GM18909 (cell line): ENCODE measurements around the gene PRKCZ.

Experiments used
- ATAC-seq: cut with Tn5 transposase; IDR thresholded peaks from one replicate; pipeline ENCODE4 v1.9.1; 2021; ENCODE audit warnings: mild to moderate bottlenecking; ENCODE audit not compliant: unreplicated experiment, poor library complexity

The PRKCZ gene

DNA sequence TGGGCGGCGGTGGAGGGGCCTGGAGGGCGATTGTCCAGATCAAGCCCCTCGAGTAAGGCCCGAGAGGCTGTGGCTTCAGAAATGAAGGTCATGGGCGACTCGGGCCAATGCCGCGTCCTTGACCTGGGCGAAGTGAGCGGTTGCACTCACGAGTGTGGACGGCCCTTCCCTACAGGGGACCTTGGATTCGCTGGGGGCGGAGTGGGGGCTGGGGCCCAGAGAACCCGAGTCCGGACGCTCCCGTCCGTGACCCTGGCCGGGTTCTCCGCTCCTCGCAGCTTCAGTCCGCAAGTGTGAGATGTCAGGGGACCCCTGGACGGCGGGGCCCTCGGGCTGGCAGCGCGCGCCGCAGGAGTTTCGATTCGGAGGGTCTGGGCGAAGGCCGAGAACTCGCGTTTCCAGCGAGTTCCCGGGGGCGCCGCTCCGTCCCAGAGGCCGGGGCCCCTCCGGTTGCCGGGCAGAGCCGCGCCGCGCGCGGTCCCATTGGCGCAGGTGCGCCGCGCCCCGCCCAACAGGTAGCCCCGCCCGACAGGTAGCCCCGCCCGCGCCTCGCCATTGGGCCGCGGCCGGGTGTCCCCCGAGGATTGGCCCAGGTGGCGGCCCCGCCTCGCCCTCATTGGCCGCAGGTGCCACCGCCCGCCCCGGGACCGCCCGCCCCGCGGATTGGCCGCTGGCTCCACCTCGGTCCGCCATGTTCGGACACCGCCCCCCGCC is at the start of gene PRKCZ:
Gene PRKCZ (plus strand): TSS at position 694 of the 714 bp plus-strand sequence. CDS start 220 bp downstream, outside the sequence.
- peak; percentile 65 for ATAC-seq

DNA sequence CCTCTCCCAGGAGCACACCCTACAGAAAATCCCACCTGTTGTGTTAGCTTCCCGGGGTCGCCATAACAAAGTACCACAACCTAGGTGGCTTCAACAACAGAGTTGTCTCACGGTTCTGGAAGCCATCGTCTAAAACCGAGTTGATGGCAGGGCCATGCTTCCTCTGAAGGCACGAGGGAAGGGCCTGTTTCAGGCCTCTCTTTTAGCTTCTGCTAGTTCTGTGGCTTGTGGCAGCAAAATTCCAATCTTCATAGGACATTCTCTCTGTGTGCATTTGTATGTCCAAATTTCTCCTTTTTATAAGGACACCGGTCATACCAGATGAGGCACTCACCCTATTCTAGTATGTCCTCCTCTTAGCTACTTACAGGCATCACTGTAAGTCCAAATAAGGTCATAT is 49.8 kb upstream of the PRKCZ start:
- no peak for ATAC-seq

DNA sequence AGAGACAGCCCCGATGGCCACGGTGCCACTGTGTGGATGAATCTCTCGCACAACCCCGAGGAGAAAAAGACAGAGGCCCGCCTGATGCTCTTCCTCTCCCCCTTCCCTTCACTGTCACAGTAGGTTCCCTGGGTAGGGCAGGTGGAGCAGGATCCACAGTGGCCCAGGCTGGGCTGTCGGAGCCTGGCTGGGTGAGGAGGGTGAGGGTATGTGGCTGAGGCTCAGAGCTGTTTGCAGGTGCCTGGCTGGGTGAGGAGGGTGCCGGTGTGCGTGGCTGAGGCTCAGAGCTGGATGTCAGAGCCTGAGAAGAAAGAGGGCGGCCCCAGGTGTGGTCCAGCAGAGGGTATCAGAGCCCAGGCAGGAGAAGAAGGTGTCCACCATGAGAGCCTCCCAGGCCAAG is 49.4 kb upstream of the PRKCZ start:
- ATAC-seq: no peak

DNA sequence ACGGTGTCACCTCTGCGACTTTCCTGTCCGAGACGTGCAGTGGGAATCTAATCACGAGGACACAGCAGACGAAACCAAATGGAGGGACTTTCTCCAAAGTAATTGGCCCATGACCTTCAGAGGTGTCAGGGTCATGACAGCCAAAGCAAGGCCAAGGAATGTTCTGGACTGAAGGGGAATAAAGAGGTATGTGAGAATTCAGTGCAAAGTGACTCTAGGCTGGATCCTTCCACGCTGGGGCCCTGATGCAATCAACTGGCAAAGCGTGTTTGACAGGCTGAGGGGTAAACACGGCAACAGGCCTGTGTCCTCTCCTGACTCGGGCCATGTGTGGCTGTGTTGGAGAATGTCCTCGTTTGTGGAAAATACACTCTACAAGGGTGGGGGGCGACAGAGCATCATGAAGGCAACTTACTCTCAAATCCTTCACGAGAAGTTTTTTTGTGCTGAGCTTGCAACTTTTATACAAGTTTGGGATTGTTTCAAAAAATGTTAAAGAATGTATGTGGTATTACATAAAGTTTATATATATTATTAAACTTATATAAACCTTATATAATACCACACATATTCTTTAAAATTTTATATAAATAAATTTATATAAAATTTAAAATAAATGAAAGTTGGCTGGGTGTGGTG is 48.3 kb upstream of the PRKCZ start:
- ATAC-seq: no peak

DNA sequence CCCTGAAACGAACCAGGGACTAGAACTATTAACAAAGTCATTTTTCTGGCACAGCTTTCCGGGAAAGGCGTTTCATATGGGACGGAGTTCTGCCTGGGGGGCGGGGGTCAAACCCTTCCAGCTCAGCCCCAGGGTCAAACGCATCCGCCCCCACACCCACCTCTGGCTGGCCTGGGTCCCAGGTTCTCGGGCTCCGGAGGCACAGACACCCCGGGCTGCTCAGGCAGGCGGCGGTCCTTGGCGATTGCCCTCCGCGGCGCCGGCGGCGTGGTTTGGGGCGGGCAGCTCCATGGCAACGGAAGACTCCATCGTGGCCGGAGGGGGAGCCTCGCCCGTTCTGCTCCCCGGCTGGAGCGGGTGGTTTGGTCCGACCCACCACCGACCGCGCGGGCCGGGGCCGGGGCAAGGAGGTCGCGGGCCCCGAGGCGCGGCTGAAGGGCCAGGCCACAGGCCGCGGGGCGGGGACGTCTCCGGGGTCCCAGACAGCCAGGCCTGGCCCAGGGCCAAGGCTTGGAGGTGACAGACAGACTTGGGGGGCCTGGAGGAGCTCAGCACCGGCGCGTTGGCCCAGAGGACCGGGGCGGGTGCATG is 46.6 kb upstream of the PRKCZ start, which contains the start of gene CFAP74:
Gene CFAP74 (minus strand): TSS at position 246 of the 591 bp plus-strand sequence. CDS start 12,830 bp downstream, outside the sequence.
- ATAC-seq: no peak

DNA sequence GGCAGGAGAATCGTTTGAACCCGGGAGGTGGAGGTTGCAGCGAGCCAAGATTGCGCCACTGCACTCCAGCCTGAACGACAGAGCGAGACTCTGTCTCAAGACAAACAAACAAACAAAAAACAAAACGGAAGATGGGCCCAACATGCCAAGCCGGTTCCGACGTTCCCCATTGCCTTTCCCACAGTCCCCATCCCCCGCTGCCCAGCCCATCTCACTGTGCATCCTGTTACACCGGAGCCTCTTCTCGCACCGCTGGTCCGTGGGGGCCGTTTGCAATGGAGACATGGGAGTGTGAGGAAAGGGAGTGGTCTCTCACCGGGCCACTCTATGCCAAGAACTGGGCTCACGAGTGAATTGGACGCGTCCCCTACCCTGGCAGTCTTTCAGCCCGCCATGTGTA is 45.4 kb upstream of the PRKCZ start:
- ATAC-seq: no peak

DNA sequence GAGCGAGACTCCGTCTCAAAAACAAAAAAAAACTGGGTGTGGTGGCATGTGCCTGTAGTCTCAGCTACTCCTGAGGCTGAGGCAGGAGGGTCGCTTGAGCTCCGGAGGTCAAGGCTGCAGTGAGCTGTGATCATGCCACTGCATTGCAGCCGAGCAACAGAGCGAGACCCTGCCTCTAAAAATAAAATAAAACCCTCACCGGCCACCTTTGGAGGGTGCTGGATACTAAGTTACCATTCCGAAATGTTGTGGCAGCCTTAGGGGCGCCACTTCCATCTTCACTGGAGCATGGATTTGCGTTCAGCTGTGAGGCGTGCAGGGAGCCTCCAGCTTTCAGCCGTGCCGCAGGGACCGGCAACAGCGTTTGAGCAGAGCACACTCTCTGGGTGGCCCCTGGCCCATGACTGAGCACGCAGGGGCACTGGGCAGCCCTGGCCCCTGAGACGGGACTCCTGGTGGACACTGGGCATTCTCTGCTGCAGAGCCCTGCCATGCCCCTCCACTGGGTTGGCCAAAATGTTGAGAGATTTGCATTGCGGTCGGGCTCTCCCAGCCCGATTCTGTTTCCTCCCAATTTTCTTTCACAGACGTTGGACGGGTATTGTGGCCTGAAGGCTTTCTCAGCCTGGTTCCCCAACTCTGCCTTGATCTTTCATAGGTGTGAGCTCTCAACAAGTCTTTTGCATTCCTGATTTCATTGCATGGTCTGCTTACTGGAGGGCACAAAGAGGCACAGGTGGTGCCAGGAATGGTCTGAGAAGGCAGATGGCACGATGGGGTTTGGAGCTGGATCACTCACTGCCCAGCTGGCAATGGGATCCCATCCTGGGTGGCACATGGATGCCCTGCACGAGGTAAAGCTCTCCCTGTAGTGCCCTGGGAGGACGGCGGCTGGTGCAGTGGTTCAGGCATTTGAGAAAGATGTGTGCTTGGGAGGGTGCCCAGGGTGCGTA is 40.8 kb upstream of the PRKCZ start:
- ATAC-seq: no peak

DNA sequence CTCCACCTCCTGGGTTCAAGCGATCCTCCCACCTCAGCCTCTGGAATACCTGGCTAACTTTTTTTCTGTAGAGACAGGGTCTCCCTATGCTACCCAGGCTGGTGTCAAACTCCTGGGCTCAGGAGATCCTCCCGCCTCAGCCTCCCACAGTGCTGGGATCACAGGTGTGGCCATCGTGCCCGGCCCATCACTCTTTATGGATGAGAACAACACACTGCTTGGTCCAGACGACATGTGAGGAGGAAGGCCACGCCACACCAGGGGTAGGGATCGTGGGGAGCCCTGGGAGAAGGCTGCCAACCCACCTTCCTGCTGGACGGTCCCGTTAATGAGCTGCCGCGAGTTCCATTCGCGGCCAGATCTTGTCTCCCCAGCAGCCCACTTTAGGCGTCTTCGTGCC is 36.0 kb upstream of the PRKCZ start:
- ATAC-seq: no peak

DNA sequence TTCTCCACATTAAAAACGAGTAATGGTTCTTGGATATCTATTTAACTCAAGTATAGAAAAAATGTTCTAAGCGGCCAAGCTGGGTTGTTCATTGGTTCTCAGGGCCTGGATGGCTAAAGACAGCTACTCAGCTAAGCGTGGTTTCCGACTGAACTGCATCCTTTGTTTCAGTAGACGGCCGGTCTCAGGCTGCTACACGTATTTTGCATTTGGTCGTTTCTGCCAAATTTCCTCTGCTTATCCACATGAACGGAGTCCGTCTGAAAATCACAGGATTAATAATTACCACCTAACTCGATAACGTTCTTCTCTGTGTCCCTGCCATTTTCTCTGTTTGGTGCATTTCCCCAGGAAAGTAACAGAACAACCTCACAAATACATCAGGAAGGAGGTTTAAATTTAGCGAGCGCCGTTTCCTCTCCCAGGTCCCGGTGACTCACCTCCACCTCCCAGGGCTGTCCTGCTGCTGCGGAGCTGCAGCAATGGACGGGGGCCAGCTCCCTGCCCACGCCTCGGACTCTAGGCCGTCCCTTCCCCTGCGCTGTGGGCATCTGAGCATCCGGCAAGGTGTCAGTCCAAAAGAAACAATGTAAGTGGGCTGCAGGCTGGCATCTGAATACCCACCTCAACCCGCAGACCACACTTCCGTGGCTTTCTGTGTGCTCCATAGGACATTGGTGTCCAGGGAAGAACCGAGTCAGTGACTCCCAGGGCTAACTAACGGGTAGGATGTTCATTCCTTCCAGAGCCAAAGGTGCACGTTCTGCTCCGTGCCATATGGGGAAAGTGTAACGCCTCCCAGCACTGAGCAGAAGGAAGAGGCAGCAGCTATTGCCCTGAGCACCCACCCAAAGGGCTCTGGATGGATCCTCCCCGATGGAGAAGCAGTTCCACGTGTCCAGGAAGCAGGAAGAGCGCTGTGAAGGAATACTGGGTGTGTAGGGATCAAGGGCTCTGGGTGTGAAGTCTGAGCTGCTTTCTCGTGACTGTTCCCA is 35.2 kb upstream of the PRKCZ start:
- no peak for ATAC-seq

DNA sequence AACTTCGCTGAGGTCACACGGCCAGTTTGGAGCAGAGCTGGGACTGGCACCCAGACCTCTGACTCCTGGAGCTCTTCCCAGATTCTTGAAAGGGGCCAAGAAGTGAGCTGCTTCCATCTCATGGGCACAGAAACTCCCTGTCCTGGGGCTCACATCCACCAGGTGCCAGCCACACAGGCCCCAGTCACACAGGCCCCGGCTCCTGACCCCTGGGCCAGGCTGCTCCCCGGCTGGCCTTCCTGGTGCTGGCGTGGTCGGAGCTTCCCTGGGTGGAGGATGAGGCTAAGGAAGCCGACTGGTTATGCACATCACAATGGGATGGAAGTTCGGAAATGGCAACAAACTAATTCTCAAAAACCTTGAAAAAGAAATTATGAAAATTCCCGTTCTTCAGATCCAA is 34.1 kb upstream of the PRKCZ start:
- ATAC-seq: no peak

DNA sequence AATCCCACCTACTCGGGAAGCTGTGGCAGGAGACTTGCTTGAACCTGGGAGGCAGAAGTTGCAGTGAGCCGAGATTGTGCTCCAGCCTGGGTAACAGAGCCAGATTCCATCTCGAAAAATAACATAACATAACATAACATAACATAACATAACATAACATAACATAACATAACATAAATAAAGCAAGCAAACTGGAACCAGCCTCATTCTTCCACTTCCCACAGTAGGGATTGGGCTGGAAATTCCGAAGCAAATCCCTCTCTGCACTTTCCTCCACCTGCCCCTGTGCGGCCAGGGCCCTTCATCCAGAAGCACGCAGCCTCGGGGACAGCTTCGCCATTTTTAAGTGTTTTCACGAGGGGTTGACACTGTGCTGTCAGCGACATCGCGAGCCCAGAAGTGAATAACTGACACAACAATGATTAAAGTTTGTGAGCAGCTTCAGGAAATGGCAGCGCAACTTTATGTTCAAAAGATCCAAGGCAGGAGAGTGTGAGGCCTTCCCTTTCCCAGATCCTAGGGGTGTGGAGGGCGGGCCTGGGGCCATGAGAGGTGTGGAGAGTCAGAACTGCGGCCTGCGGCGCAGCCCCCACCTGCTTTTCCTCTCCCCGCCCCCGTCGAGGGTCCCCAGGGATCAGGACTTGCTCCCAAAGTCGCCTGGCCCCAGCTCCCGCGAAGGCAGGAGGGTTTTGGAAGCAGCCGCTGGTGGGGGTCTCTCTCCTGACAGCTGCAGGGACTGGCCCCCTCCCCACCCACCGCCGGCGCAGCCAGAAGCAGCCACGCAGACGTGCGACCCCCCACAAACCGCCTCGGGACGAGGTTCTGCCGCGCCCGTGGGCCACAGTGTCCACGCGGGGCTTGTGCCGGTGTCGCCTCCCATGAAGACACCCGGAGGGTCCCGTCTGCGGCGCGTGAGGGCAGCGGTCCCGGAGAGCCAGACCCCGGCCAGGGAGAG is 31.7 kb upstream of the PRKCZ start:
- ATAC-seq: no peak

DNA sequence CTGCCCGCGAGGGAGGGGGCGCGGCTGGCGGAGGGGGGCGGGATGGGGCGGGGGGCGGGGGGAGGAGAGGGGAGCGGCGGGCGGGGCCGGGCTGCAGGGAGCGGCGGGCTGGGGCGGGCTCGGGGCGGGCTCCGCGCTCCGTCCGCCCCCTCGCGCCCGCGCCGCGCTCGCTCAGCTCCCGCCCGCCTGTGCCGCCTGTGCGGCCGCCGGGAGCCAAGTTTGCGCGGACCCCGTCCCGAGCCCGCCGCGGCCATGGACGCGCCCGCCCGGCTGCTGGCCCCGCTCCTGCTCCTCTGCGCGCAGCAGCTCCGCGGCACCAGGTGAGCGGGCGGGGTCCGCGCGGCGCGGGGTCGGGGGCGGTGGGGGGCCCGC is 31.1 kb upstream of the PRKCZ start, which contains the start of gene GABRD:
Gene GABRD (plus strand): TSS at position 174 of the 372 bp plus-strand sequence. CDS start 79 bp downstream, at position 253.
- ATAC-seq: no peak

DNA sequence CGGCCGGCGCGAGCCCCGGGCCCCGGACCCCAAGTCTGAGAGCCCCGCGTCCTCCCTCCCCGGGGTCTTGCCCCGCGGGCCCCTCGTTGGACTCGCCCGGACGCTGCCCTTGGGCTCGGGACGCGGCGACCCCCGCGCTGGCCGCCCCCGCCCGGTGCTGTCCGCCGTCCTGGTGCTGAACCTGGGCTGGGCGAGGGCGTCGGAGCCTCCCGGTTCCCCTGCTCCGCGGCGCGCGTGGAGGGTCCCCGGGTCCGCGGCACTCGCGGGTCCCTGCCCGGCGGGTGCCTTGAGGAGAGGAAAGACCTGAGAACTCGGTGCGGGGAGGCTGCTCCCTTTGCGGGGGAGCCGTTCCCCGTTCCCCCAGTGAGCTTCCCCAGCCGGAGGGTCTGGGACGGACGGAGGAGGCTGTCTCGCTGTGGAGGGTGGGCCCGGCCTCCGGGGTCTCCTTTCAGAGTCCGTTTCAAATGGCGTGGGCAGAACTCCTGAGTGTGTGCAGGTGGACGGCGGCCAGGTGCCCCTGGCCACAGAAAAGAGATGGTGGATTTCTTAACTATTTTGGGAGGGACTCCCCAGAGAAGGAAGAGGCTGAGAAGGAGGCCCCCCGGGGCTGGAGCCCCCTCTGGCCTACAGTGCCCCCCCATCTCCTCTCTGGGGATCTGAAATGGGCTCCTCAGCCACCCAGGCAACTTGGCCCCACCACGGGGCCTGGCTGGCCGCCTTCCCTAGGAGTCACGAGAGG is 30.5 kb upstream of the PRKCZ start:
- no peak for ATAC-seq

DNA sequence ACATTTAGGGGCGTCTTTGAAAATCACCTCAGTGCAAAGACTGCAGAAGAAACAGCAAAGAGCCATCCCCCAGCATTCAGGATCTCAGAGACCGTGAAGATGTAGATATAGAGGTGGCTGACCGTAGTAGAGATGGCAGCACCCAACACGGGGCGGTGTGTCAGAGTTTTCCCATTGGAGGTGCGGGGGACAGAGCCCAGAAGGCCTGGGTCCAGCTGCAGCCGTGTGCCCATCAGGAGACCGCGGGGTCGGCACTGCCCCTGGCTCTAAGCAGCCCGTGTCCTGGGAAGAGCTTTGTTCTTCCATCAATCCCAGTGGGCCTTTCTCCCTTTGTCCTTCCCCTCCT is 29.9 kb upstream of the PRKCZ start:
- no peak for ATAC-seq

DNA sequence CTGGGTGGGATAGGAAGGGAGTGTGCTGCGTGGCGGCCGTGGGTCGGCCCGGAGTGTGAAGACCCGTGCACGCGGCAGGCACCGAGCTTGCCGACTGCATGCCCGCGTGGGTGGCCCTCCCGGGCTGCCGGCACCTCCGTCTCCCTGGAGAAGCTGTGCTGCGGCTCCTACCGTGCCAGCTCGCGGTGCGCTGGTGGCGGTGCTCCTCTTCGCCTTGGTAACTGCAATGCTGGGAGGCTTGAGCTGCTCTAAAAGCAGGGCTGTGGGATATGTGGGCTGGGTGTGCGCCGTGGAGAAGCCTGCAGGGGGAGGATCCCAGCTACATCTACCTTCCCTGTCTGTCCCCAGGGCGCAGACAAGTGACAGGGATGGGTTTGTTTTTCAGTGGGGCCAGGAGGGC is 28.7 kb upstream of the PRKCZ start:
- ATAC-seq: no peak

DNA sequence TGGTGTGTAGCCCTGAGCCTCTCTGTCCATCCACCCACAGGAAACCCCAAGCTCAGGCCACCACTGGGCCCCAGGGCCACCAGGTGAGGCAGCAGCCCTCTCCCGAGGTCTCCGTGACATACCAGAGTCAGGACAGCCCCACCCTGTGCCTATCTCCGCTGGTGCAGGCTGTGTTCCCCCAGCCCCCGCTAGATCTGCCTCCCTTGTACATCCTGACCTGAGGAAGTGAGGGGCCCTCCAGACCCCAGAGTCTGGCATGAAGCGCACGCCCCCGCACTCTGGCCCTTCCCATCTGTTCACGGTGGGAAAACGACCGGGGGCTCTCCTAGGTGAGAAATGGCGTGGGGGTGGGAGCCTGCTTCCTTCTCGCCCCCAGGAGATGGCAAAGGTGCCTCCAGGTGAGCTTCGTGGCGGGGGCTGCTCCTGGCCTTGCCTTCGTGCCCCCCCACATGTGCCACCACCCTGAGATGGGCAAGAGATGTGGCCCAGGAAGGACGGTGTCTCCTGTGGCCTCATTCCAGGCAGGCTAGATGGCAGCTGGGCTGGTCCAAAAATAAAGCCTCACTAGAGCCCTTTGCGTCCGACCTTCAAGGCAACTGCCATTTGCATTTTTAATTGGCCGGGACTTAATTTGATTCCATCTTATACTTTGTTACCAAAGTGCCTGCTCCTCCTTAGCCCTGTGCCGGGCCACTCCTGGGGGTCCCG is 28.0 kb upstream of the PRKCZ start:
- ATAC-seq: no peak

DNA sequence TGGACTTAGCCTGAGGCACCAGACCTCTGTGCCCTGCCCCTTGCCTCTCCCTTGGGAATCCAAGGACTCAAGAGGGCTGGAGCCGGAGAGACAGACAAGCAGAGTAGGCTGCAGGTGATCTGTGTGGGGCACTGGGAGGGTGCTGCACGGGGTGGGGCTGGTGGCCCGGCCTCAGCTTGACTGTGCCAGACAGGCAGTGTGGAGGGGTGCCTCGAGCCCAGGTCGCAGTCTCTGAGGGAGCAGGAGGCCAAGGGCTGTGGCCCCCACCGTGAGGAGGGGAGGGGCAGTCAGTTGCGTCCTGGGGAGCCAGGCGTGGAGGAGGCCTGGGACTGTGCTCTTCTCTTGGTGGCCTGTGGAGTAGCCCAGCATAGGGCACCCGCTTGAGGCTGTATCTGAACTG is 27.0 kb upstream of the PRKCZ start:
- no peak for ATAC-seq
